ENCODE results near the gene SCYGR6.

Gene SCYGR6

GRCh38 chr2:227710986-227711385 is 13.6 kb downstream of the SCYGR6 start:
- no peak for DNase-seq

GRCh38 chr2:227707390-227707789 is 17.2 kb downstream of the SCYGR6 start:
- DNase-seq: no peak

- no peak for DNase-seq
Observed at GRCh38 chr2:227706859-227707258, 17.7 kb downstream of the SCYGR6 start.

DNA sequence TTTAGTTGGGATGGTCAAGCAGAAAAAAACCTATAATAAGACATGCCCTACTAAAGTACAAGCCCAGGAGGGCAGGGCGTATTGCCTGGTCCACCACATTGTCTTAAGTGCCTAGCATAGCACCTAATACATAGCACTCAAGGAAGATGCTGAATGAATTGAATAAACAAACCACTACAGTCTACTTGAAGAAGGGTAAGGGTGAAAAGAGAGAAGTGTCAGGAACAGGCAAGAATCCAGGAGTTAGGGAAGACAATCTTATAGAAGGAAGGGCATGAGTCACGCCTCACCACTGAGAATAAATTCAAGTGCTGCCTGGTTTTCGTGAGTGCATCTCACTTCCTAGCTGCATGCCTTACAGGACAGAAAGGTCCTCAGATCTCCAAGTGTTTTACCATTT is 20.6 kb downstream of the SCYGR6 start:
- no peak for DNase-seq

DNA sequence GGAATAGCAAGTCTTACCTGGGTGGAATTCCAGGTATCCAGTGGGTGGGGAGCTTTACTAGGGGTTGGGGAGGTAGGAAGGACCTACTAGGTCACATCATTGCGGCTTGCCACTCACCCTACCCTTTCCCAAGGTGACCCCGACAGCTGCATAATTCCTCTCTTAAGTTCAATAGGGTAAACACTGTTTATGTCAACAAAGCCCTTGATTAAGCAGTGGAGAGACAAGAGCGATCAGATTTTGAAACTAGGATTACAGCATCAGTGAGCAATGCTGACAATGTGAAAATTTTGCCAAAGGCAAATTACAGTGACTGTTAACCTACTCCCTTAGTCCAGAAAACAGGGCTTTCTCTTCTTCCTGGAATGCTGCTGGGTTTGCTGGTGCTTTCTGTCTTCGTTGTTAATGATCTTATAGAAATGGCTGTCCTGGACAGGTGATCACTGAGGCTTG is 21.3 kb downstream of the SCYGR6 start:
- no peak for DNase-seq

GRCh38 chr2:227701556-227701955 is 23.0 kb downstream of the SCYGR6 start:
- DNase-seq: no peak

- DNase-seq: no peak
Observed at GRCh38 chr2:227696990-227697679, 27.4 kb downstream of the SCYGR6 start.

DNA sequence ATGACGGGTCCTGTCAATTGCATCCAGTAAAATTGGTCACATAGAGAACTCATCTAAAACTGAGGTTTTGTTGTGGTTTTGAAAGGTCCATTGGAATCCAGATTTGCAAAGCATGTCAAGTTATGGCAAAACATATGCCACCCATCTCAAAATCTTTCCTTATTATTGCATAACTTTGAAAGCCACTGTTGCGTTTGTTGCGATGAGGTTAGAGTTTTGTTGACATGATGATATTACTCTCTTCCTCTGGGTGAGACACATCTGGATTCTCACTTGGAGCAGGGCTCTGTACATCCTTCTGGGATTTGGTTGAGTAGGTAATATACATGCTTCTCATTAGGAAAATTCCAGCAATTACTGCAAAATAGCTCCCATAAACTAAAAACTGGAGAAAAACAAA is 37.4 kb downstream of the SCYGR6 start:
- no peak for DNase-seq

GRCh38 chr2:227684258-227684657 is 40.3 kb downstream of the SCYGR6 start:
- DNase-seq: no peak

DNA sequence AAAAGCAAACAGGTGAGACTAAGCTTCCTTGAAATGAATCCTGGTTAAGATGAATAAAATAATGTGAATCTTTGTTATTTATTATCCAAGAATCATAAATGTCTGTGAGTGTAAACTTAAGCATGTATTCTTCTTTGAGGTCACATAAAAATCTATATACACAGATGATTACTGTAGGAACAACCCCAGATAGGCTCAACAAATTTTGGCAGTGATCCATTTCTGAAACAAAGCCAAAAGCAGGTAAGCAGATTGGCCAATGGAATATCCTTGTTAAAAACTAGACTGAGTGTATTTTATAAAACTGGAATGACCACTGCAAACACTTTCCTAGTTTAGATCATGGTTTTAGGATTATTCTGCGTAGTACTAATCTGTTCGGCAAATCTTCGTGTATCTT is 46.6 kb downstream of the SCYGR6 start:
- DNase-seq: no peak

DNA sequence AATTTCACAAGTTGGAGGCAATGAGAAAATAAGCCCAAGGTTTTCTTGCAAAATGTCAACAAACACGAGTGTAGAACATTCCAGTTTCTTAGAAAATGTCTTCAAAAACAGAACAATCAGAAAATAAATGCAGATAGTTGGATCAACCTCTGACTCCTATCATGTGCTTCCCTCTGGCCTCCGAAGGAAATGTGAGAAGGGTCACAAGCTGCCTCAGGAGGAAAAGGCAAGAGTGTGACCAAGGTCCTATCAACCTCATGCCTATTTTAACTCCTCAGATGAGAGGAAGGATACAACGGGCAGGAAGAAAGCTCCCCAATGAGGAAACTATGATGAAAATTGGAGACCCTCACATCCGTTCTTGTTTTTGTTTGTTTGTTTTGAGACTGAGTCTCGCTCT is 50.1 kb downstream of the SCYGR6 start:
- DNase-seq: no peak
